HG02870 (cell line): Measurements from ENCODE around the gene NAPSA.
"Not testable (repeated sequence)": the region's sequence is repeated elsewhere in the genome, so short reads cannot be mapped to it uniquely, and the experiment has no call there.

ENCODE experiments used
- ATAC-seq: cut with Tn5 transposase; IDR thresholded peaks from one replicate; pipeline ENCODE4 v1.9.1; 2021; ENCODE audit warnings: mild to moderate bottlenecking, moderate library complexity; ENCODE audit not compliant: unreplicated experiment

Gene NAPSA

DNA sequence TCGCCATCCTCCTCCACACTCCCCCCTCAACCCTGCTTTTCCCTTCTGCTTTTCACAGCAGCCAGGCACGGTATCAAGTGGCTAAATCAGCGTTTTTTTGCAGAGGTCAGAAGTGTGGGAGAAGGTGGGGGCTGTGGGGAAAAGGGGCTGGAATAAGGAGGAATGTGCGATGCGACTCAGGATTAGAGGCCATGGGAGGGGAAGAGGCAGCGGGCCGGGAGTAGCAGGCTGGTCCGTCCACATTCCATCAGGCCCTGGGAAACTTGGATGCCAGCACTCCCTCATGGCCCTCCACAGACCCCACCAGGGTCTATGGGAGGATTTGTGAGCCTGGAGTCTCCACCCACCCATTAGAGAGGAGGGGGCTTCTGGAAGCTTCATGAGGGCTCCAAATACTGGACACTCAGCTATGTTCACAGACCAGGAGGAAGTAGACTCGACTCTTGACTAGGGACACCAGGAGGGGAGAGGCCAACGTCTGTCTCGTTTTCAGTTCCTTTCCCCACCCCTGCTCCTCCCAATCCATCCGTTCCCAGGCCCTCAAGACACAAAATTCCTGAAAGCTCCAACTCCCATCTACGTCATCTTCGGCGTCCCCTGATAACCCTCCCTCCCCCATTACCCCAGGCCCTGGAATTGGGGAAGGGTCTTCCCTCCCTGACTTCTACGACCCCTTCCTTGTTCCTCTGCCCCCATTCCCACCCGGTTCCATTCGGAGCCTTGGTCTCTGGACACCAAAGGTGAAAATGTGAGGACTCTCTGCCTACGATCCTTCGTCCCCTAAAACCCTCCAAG, 33.0 kb downstream of the NAPSA start:
- ATAC-seq: no peak

DNA sequence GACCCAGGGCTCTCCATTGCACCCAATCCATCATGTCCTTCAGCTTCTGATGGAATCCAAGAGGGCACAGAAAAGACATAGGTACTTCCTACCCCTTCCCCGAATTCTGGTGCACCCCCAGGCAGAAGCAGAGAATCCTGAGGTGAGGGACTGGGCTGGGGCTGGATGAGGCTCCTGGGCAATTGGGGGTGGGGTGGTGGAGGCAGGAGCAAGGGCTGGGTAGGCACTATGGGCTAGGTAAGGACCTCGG, 33.5 kb downstream of the NAPSA start:
- no peak for ATAC-seq

DNA sequence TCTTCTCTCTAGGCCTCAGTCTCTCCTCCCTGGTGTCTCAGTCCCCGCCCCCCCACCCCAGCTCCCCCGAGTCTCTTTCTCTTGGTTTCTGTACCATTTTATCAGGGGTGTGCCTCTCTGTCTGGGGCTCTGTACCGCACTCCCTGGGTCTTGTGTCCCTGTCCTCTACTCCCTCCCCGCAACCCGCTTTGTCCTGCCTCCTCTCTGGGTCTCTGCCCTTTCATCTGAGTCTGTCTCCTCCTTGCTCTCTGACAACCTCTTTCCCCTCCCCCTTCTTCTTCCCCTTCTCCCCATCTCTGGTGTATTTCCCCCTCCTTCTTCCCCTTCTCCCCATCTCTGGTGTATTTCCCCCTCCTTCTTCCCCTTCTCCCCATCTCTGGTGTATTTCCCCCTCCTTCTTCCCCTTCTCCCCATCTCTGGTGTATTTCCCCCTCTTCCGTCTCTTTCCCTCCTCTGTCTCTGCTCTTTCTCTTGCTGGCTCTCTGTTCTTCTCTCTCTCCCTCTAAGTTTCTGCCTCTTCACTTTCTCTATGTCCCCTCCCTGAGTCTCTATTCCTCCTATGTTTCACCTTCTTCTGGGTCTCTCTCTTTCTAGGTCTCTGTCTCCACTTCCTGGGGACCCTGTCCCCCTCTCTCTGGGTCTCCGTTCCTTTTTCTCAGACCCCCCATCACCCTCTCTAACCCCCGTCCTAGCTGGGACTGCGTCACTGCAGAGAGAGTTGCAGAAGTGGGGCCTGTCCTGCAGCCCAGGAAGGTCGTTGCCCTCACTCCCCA, 34.0 kb downstream of the NAPSA start:
- no peak for ATAC-seq

DNA sequence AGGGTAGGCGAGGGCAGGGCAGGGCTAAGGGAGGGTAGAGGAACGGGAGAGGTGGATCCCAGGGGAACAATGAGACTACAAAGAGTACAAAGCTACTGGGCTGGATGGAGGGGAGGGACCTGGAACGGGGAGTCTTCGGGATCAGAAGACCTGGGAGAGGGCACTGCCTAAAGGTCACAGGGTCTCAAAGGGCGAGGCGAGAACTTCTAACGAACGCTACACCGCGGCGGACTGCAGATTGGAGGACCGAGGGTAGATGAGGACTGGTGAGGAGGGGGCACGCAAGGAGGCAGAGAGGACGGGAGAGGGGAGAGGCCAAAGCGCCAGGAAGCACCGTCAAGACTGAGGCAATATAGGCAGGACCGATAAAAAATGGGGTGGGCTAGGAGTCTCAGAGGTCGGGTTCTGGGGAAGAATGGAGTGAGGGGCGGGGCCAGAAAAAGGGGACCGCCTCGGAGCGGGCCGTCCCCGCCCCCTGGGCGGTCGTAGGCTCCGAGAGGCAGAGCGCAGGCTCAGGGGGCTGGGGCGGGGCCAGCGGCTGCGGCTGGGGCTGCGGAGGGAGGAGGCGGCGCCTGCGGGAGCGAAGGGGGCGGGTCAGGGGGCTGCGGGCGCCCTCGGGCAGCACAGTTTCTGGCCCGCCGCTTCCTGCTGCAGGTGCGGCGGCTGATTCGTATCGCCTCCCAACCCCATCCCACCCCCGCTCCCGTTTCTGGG, 34.9 kb downstream of the NAPSA start:
- peak; percentile 27 for ATAC-seq

DNA sequence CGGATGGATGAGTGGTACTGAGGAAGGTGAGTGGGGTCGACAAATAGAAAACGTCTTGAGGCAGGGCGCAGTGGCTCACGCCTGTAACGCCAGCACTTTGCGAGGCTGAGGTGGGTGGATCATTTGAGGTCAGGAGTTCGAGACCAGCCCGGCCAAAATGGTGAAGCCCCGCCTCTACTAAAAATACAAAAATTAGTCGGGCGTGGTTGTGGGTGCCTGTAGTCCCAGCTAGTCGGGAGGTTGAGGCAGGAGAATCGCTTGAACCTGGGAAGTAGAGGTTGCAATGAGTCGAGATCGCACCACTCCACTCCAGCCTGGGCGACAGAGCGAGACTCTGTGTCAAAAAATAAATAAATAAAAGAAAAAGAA, 35.5 kb downstream of the NAPSA start:
- not testable (repeated sequence) for ATAC-seq

DNA sequence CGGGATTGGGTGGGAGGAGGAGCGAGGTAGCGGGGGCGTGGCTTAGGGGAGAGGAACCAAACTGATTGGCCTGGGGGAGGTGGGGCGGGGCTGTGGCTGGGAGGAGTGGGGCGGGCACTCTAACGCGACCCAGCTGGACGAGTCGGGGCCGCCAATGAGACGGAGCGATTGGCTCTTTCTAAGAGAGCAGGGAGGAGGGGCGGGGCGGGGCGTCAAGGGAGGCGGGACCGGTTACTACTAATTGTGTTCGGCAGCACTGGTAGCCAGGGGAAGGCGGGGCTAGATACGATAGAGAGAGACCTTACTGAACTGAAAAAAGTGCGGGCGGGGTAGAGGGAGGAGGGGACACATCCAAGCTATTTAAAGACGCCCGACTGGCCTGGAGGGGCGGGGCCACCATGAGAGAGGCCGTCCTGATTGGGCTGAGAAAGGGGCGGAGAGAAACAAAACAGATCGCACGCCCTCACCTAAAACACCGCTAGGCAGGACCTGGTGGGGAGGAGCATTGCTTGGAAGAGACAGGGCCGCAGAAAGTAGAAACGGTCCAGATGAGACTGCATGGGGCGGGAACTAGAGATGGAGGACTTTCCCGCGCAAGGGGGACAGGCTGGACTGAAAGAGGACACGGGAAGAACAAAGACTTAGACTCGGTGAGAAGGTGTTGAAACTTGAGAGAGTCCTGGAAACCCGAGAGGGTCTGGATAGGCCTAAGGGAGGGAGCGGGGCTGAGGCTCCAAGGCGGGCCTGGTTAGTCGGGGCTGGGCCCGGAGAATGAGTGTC, 36.1 kb downstream of the NAPSA start, which contains the start of gene KCNC3:
Gene KCNC3 (minus strand): TSS at position 232 of the 780 bp plus-strand sequence. CDS start 295 bp downstream, outside the sequence.
- peak; percentile 56 for ATAC-seq

DNA sequence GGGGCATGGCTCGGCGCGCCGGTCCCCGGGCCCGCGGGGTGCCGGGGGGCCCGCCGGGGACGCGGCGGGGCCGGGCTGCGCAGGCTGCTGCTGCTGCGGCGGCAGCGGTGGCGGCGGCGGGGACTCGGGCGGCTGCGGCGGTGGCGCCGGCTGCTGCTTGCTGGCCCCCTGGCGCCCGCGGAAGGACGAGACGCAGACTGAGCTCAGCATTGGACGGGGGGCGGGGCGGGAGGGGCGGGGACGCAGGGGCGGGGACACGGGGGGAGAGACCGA, 36.6 kb downstream of the NAPSA start:
- ATAC-seq: no peak

DNA sequence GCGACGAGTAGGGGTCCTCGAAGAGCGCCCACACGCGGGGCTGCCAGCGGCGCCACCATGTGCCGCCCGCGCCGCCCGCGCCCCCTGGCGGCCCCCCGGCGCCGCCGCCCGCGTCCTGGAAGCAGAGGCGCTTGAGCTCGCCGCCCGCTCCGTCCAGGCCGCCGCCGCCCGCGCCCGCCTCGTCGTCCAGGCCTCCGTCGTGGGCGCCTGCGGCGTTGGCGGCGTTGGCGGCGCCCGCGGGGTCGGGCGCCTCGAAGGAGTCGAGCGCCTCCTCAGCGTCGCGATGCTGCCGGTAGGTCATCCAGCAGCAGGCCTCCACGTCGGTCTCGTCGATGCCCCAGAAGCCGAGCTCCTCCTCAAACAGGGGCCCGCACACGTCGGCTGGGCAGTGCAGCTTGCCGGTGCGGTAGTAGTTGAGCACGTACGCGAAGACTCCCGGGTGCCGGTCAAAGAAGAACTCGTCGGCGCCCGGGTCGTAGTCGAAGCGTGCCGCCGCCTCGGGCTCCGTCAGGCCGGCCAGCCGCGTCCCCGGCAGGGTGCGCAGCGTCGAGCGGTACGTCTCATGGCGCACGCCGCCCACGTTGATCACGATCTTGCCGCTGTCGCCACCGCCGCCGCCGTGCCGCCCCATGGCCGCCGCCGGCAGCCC, 37.1 kb downstream of the NAPSA start:
- no peak for ATAC-seq

DNA sequence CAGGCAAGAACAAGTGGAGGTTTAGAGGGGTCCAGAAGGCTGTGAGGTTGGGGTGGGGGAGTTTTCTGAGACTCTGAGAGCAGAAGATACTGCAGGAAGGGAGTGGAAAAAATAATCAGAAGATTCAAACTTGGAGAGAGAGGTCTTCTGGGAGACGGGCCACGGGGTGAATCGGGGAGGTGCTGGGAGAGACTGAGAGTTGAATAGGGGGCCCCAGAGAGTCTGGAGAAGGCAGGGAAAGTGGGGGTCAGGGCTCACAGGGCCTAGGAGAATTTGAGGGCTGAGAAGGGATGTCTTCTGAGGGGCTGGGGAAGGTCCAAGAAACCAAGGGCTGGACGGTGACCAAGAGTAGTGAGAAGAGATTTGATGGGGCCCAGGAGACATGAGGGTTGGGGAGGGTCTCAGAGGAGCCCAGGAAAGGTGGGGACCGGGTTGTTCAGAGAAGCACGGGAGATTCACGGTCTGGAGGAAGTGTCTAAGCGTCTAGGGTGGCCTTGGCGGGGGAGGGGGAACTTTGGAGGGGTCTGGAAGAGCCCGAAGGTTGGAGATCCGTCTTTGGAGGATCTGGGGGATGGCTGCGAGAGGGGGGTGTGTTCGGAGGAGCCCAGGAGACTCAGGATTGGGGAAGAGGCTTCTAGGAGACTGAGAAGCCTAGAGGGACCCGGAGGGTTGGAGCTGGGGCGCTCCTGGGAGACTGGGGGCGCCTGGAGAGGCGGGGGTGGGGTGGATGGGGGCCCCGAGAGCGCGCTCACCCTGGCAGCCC, 37.8 kb downstream of the NAPSA start:
- no peak for ATAC-seq

DNA sequence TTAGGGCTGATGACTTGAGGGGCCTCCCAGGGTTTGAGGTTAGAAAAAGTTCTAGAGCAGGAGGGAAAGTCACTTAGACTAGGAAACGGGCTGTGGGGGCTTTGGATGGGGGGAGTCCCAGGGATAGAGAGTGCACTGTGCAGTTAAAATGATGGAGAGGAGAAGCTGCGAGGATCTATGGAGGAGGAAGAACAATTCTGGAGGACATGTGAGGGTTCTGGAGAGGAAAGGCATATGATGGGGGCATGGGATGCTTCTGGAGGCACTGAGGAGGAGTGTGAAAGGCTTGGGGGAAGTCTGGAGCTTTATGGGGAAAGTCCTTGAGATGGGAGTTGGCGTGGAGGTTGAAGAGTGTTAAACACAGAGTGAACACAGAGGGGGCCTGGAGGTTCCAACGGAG, 38.4 kb downstream of the NAPSA start:
- ATAC-seq: no peak

DNA sequence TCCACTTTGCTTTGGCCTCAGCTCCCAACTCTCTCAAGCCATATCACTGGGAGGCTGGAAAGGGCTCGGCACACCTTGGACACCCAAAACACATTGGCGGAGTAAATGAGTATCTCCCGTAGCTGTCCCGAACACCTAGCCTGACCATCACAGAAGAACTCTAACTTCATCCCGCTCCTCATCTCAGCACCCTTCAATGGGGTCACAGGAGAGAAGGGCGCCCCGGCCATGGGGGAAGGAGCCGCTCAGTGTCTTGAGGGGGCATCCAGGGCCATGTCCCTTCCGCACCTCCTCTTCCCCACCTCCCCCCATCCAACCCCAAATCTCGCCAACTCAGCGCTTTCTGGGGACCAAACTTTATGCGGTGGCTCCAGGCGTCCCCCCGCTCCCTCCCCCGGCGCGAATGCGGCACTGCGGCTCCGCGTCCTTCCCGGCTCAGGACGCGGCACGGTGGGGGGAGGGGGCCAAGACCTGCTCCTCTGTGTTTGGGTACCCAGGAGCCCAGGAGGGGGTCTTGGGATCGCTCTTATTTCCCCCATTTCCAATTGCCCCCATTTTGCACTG, 39.3 kb downstream of the NAPSA start:
- ATAC-seq: no peak

DNA sequence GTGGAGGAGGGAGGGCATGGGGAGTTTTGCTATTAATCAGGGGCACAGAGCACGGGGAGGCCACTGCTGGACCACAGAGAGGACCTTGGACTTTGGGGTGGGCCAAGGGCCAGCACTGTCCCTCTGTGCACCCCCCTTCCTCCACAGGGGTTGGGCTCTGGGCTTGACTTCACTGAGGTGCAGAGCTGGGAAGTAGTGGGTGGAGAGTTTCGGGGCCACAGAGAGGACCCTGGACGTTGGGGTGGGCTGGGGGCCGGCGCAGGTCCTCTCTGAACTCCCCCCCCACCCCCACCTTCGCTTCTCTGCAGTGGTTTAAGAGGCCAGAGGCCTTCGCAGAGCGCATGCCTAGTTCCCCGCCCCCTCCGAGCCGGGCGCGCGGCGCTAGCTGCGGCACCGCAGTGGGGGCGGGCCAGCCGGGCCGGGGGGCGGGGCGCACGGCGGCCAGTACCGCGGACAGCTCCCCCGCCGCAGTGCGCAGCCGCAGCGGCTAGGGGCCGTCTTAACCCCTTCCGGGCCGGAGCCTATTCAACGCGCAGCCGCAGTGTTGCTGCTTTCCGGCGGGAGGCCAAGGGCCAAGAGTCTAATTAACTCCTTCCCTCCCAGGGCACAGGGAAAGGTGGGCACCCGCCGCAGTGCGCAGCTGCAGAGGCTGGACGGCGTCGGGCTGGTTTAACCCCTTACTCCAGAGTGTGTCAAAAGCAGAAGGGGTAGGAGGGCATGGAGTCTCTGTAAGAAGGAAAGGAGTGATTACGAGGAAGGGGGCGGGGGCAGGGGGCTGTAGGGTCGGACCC, 39.9 kb downstream of the NAPSA start:
- ATAC-seq: no peak

DNA sequence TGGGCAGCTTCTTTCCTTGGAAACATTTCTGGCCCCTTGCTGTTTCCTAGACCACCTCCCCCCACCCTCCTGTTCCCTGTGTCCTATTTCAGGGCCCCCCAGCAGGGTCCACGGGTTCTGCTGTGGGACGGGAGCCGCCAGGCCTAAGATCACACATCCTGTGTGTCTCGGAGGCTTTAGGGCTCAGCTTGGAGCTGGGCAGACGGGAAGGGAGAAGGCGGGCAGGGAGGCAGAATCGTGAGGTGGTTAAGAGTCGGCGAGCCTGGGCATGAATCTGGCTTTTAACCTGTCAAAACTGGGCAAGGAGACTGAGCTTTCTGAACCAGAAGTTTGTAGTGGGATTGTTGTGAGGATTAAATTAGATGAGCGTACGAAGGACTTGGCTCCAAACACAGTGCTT, 41.1 kb downstream of the NAPSA start:
- ATAC-seq: no peak

DNA sequence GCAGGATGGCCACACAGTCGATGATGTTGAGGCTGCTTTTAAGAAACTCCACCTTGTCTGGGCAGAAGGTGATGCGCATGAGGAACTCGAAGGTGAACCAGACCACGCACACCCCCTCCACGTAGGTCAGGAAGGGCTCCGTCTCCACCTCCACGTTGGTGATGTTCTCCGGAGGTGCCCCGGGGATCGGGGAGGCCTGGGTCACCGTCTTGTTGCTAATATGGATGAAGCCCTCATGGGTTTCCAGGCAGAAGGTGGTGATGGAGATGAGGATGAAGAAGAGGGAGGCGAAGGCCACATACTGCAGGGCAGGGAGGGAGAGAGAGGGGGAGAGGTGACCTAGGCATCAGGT, 41.7 kb downstream of the NAPSA start:
- no peak for ATAC-seq

DNA sequence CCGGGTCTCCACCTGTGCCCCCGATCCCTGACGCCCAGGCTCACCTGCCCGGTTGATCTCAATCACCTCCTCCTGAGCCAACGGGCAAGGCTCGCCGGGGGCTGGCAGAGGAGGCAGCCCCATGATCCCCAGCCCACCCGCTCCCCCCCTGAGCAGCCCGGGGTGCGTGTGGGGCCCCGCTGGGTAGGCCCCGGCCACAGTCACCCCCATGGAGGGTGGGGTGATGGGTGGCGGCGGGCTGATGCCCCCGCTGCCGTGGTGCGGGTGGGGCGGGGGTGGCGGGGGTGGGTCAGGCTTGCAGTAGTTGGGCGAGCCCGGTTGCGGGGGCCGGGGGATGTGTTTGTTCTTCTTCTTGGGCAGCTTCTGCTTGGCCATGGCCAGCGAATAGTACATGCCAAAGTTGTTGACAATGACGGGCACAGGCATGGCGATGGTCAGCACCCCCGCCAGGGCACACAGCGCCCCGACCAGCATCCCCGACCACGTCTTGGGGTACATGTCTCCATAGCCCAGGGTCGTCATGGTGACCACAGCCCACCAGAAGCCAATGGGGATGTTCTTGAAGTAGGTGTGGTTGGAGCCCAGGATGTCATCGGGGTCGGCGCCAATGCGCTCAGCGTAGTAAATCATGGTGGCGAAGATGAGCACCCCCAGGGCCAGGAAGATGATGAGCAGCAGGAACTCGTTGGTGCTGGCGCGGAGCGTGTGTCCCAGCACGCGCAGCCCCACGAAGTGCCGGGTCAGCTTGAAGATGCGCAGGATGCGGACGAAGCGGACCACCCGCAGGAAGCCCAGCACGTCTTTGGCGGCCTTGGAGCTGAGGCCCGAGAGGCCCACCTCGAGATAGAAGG, 42.3 kb downstream of the NAPSA start:
- ATAC-seq: no peak

DNA sequence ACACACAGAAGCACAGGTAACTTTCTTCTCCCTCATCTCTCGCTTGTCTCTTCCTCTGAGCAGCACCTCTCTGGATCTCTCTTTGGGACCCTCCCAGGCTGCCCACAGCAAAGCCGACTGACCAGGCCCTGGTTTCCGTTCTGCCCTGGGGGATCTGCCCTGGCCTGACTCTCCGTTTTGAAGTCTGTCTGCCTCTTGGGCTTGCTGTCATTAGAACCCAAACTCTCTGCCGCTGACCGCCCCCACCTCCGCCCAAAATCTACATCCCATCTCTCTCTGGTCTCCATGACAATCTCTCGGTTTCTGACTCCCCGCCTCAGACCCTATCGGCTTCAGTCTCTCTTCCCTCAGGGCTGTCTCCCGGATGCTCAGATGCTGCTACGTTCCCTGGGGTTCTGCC, 43.2 kb downstream of the NAPSA start:
- no peak for ATAC-seq

DNA sequence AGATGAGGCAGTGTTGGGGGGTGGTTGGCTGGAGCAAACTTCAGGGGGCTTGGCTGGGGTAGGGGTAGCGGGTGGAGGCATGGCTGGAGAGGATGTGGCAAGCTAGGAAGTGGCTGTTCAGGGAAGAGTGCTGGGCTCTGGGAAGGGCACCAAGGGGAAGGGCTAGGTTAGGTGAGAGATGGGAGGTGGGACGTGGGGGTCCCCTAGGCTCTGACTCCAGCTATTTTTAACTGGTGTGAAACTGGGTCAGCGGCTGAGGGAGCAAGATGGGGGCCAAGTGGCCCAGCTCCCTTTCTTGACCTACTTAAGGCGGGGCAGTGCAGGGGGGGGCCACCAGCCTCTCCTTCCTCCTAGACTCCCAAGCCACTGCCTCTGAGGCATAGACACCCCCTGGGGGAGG, 43.6 kb downstream of the NAPSA start:
- ATAC-seq: no peak

DNA sequence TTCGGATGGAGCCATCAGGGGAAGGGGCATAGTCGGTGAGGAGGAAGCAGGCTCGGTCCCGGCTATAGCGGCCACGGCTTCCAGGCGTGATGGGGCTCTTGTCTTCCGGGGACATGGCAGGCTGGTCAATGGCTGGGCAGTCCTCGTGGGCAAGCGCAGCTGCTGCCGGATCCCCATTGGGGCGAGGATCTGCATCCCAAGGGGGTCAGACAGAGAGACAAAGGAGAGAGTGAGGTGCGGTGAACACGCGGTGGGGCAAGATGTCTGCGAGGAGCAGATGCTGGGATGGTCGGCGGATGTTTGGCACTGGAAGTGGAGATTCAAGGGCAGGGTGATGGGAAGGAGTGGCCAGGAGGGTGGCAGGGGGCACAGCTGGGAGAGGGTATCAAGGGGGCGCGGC, 44.8 kb downstream of the NAPSA start:
- ATAC-seq: no peak
